Stimulated activated CD8-positive, alpha-beta memory T cell treated with anti-CD3 and anti-CD28 coated beads, Interleukin-4, amount 100 ng/mL, for 24 hours (primary cell): ENCODE data around the gene DHRS9.
"Not testable (repeated sequence)": the region's sequence is repeated elsewhere in the genome, so short reads cannot be mapped to it uniquely, and the experiment has no call there.

ENCODE experiments used
- DNase-seq: peaks from one replicate; pipeline ENCODE4 v3.0.0-alpha.2; 2020; ENCODE audit warnings: low read depth

The DHRS9 gene

DNA sequence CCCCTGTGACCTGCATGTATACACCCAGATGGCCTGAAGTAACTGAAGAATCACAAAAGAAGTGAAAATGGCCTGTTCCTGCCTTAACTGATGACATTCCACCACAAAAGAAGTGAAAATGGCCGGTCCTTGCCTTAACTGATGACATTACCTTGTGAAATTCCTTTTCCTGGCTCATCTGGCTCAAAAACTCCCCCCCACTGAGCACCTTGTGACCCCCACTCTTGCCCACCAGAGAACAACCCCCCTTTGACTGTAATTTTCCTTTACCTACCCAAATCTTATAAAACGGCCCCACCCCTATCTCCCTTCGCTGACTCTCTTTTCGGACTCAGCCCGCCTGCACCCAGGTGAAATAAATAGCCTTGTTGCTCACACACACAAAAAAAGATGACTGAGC is 67.1 kb downstream of the DHRS9 start:
- DNase-seq: not testable (repeated sequence)

- no peak for DNase-seq
Measured at GRCh38 chr2:169136885-169137534, 67.6 kb downstream of the DHRS9 start.

DNA sequence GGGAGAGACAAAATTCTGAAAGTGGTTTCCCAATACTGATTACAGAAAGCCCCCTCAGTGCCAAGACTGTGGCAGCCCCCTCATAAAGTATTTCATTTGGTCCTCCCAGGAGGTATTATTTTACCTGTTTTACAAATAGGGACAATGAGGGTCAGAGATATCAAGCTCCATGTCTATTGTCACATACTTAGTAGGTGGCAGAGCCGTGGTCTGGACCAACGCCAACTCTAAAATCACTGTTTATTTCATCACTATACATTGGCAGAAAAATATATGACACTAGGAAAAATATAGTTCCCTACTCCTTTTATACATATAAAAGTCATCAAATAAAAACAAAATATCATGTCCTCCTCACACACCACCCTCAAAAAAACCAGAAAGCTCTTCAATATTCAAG is 68.6 kb downstream of the DHRS9 start:
- DNase-seq: no peak

DNA sequence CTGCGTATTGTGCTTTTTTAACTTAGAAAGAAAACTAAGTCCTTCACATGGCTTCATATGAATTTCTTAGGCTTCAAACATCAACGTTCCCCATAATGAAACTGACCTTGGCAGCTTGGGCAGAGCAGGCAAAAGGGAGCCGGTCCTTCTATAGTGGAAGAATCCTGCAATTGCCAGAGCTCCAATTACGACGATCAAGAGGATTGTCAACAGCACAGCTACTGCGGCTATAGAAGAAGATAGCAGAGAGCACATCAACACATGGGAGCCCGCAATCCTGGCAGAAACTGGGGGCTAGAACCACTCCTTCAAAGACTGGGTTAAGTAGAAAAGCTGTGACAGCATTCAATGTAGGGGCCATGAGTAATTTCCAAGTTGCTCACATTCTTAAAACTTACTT is 69.8 kb downstream of the DHRS9 start:
- DNase-seq: no peak

DNA sequence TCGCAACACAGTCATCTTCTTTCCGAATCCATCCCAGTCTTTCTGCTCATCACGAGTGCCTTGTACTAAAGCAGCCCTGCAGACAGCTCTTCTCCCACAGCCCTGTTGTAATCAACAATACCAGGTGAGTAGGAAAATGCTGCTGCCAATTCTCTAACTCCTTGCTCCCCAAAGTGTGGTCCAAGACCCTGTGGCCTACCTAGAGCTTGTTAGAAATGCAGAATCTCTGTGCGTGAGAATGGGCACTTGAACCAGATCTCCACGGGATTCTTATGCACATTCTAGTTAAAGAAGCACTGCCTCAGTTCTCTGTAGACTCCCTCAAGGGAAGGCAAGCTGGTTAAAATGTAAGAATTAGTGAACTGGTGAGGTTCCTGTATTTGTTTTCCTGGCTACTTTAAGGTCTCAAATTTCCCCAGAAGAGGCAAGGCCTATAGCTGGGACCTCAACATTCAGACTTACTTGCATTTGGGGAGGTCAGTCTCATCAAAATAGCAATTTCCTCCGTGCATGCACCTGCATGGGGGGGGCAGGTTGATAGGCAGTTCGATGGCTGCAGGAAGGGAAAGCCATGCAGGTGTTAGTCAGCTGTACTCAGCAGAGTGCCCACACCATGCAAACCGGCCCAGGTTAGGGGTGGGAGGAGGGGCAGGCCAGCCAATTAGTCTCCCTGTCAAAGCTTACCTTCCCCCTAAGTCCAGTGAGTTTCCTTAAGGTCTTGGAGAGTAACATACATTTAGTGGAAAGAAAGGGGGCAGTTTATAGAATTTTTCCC is 70.8 kb downstream of the DHRS9 start:
- DNase-seq: no peak

DNA sequence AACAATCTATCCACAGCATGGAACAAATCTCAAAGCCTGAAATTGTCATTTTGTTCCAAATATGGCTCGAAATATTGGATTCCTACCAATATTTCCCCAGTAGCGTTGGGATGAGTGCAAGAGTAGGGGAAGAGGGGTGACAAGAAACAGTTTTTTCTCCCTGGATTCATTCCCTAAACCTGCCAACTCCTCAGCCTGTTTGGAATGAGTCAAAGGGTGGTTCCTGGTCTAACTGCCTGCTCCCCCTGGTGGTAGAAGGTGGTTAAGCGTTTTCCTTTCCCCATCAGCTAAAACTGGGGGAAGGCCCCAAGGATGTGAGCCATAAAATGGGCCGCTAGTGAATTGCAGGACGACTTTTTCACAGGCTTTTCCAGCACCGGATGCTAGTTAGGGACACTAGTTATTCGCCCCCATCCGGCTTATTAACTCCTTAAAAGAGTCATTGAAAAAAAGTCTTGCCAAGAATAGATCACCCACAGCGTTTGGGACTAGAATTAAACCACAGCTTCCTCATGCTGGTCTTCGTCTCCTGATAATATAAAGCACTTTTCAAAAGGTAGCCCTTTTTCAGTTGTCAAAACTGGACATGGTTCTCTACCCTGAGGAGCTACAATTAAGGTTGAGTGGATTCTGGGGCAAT is 72.5 kb downstream of the DHRS9 start:
- peak; percentile 42 for DNase-seq

DNA sequence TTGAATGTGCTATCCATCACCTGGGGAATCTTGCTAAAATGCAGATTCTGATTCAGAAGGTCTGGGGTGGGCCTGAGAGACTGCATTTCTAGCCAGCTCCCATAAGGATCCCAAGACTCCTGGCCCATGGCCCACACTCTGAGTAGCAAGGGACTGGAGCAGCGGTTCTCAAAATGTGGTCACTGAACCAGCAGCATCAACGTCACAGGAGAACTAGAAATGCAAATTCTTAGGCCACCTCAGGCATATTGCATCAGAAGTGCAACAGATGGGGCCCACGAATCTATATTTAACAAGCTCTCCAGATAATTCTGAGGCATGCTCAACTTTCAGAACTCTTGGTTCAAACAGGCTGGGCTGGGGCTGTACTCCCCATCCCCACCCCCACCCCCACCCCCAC is 74.6 kb downstream of the DHRS9 start:
- no peak for DNase-seq
